Astrocyte (in vitro differentiated cells and primary cell): ENCODE data around the gene NID2. TPM values are rescaled to one million over a fixed set of nuclear protein-coding genes. Genes with fewer than 3 reads are reported as not detected.

Experiments
- DNase-seq: peaks from one replicate; pipeline ENCODE4 v3.0.0-alpha.2; 2010; ENCODE audit warnings: low read depth
- FAIRE-seq: peaks from 2 replicates; lab custom pipeline; 2011; peaks lifted over from hg19 to GRCh38; lab: Jason Lieb, UNC
- H2AFZ ChIP-seq: 2 replicates; pipeline ENCODE4 v1.6.0; 2012; ENCODE audit warnings: low read depth, low read length, inconsistent platforms
- H3K27ac ChIP-seq: 2 replicates; pipeline ENCODE4 v1.5.1; 2011; ENCODE audit warnings: low read depth, low read length, inconsistent platforms
- H3K27me3 ChIP-seq: 2 replicates; pipeline ENCODE4 v1.6.0; 2011; ENCODE audit warnings: low read length, inconsistent platforms; ENCODE audit not compliant: insufficient read depth
- H3K36me3 ChIP-seq: 2 replicates; pipeline ENCODE4 v1.5.1; 2011; ENCODE audit warnings: low read length, inconsistent platforms; ENCODE audit not compliant: insufficient read depth
- H3K4me1 ChIP-seq: 2 replicates; pipeline ENCODE4 v1.5.1; 2011; ENCODE audit warnings: low read length, inconsistent platforms; ENCODE audit not compliant: insufficient read depth
- H3K4me2 ChIP-seq: 2 replicates; pipeline ENCODE4 v1.6.0; 2012; ENCODE audit warnings: low read length, inconsistent platforms
- H3K4me3 ChIP-seq: 2 replicates; pipeline ENCODE4 v1.5.1; 2011; ENCODE audit warnings: low read depth, mild to moderate bottlenecking, low read length, inconsistent platforms; ENCODE audit not compliant: insufficient read depth
- H3K79me2 ChIP-seq: 2 replicates; pipeline ENCODE4 v1.6.0; 2012; ENCODE audit warnings: mild to moderate bottlenecking, low read length, inconsistent platforms; ENCODE audit not compliant: insufficient read depth
- H3K9ac ChIP-seq: 2 replicates; pipeline ENCODE4 v1.6.0; 2012; ENCODE audit warnings: mild to moderate bottlenecking, low read length, inconsistent platforms
- H3K9me3 ChIP-seq: 2 replicates; pipeline ENCODE4 v1.5.1; 2012; ENCODE audit warnings: low read depth, mild to moderate bottlenecking, low read length, inconsistent platforms; ENCODE audit not compliant: insufficient read depth
- H4K20me1 ChIP-seq: 2 replicates; pipeline ENCODE4 v1.6.0; 2012; ENCODE audit warnings: low read length, inconsistent platforms; ENCODE audit not compliant: insufficient read depth
- H3K27ac Mint-ChIP-seq: one replicate; pipeline ENCODE4 v1.8.0; 2021; ENCODE audit warnings: mild to moderate bottlenecking, mixed read lengths; ENCODE audit not compliant: unreplicated experiment
- H3K27me3 Mint-ChIP-seq: one replicate; pipeline ENCODE4 v1.8.0; 2021; ENCODE audit warnings: low read depth, mixed read lengths; ENCODE audit not compliant: unreplicated experiment
- H3K36me3 Mint-ChIP-seq: one replicate; pipeline ENCODE4 v1.8.0; 2021; ENCODE audit warnings: low read depth, mixed read lengths; ENCODE audit not compliant: unreplicated experiment
- H3K4me1 Mint-ChIP-seq: one replicate; pipeline ENCODE4 v1.8.0; 2021; ENCODE audit warnings: low read depth, mixed read lengths; ENCODE audit not compliant: unreplicated experiment
- H3K4me3 Mint-ChIP-seq: one replicate; pipeline ENCODE4 v1.8.0; 2021; ENCODE audit warnings: mild to moderate bottlenecking, moderate library complexity, mixed read lengths; ENCODE audit not compliant: unreplicated experiment
- H3K9me3 Mint-ChIP-seq: one replicate; pipeline ENCODE4 v1.8.0; 2021; ENCODE audit warnings: mild to moderate bottlenecking, mixed read lengths; ENCODE audit not compliant: unreplicated experiment
- EZH2 ChIP-seq: IDR thresholded peaks from 2 replicates; pipeline ENCODE4 v1.6.1; 2012; ENCODE audit warnings: mild to moderate bottlenecking, low read length, inconsistent platforms; ENCODE audit not compliant: insufficient read depth
- total RNA-seq: library from RNA; stranded (reverse); gene quantifications from 2 replicates; pipeline ENCODE4 v1.2.1, GENCODE V29; 2021
- TF ChIP-seq, protein P1 (sequence below): IDR thresholded peaks from 2 replicates; pipeline ENCODE4 v1.5.1; 2011; ENCODE audit warnings: low read depth, mild to moderate bottlenecking, inconsistent platforms, low read length, moderate library complexity; ENCODE audit not compliant: insufficient read depth

Gene NID2
- total RNA-seq, 1 donor from 2014 or later: 22.3 TPM

DNA sequence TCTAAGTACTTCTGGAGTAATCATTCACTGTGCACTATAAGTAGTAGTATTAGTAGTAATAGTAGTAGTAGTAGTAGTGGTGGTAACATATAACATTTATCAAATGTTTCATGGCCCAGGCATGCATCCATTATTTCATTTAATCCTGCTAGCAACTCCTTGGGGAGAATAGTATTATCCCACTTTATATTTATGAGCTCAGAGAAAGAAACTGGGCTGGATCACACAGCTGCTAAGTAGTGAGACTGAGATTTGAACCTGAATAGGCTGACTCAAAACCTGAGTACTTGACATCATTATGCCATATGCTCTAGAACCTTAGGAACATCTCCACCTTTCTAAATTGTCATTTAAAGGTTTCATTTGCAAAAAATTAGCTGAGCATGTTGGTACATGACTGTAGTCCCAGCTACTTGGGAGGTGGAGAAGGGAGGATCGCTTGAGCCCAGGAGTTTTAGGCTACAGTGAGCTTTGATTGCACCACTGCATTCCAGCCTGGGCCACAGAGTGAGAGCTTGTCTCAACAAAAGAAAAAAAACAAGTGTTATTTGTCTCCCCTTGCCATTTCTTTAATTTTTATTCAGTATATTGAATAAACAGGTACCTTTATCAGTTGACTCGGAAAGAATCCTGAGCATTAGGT lies 11.4 kb upstream of the NID2 start:
- peak overlapping the region; percentile 91 for H3K27ac ChIP-seq
- H3K9me3 ChIP-seq: peaks cover 8% of the 10 kb centered on the region
- FAIRE-seq: no peak
- no peak overlapping the region for H2AFZ ChIP-seq
- peaks cover 62% of the 10 kb centered on the region for H3K4me1 ChIP-seq
- H3K27ac Mint-ChIP-seq: peak overlapping the region; percentile 67
- H3K4me2 ChIP-seq: peak overlapping the region; percentile 49
- H3K36me3 ChIP-seq: no peaks in the 10 kb centered on the region
- H3K9me3 Mint-ChIP-seq: peaks cover 8% of the 10 kb centered on the region
- H3K4me3 Mint-ChIP-seq: no peak overlapping the region
- H3K27me3 ChIP-seq: no peaks in the 10 kb centered on the region
- H3K4me1 Mint-ChIP-seq: peaks cover 33% of the 10 kb centered on the region
- peak overlapping the region; percentile 66 for H3K9ac ChIP-seq
- TF ChIP-seq EZH2: no peak
- TF ChIP-seq, protein P1, sequence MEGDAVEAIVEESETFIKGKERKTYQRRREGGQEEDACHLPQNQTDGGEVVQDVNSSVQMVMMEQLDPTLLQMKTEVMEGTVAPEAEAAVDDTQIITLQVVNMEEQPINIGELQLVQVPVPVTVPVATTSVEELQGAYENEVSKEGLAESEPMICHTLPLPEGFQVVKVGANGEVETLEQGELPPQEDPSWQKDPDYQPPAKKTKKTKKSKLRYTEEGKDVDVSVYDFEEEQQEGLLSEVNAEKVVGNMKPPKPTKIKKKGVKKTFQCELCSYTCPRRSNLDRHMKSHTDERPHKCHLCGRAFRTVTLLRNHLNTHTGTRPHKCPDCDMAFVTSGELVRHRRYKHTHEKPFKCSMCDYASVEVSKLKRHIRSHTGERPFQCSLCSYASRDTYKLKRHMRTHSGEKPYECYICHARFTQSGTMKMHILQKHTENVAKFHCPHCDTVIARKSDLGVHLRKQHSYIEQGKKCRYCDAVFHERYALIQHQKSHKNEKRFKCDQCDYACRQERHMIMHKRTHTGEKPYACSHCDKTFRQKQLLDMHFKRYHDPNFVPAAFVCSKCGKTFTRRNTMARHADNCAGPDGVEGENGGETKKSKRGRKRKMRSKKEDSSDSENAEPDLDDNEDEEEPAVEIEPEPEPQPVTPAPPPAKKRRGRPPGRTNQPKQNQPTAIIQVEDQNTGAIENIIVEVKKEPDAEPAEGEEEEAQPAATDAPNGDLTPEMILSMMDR: no peak
- H3K79me2 ChIP-seq: no peaks in the 10 kb centered on the region
- peaks cover 2% of the 10 kb centered on the region for H3K36me3 Mint-ChIP-seq
- H4K20me1 ChIP-seq: no peaks in the 10 kb centered on the region
- no peaks in the 10 kb centered on the region for H3K27me3 Mint-ChIP-seq
- no peak overlapping the region for H3K4me3 ChIP-seq
- peak; percentile 78 for DNase-seq

DNA sequence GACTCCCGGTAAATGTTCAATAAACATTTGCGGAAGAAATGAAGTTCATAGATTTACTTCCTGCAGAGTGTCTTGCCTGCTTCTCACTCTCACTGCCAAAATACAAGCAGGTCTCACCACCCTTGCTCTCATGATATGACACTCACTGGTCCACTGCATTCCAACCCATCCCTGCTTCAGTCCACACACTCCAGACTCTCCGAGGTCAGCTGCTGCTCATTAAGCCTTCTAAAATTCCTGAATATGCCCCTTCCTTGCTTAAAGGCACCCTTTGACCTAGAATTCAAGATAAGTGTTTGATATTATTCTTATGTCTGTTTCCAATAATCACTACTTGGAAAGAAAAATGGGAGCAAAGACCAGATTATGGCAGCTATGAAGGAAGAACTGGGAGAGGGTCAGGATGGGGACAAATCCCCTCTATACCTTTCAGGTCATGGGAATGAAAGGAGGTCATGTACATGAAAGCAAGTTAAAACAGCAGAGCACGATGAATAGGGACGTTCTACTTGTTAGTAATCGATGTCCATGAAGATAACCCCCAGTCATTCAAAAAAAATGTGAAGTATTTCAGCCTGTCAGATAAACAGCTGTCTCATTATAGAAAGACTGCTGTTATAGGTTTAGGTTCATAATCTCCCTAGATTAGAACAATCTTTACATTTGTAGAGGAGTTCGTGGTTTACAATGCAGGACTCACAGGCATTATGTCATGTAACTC lies 10.5 kb upstream of the NID2 start:
- TF ChIP-seq, protein P1: no peak
- no peak for TF ChIP-seq EZH2
- peaks cover 1% of the 10 kb centered on the region for H3K27me3 Mint-ChIP-seq
- H4K20me1 ChIP-seq: no peaks in the 10 kb centered on the region
- peak overlapping the region; percentile 67 for H3K27ac Mint-ChIP-seq
- peaks cover 33% of the 10 kb centered on the region for H3K4me1 Mint-ChIP-seq
- peaks cover 3% of the 10 kb centered on the region for H3K9me3 ChIP-seq
- H3K27me3 ChIP-seq: no peaks in the 10 kb centered on the region
- H3K4me1 ChIP-seq: peaks cover 62% of the 10 kb centered on the region
- peaks cover 2% of the 10 kb centered on the region for H3K9me3 Mint-ChIP-seq
- DNase-seq (peak; percentile 60), FAIRE-seq (peak; percentile 73)
- H2AFZ ChIP-seq: no peak overlapping the region
- H3K4me3 ChIP-seq: no peak overlapping the region
- H3K36me3 ChIP-seq: no peaks in the 10 kb centered on the region
- no peaks in the 10 kb centered on the region for H3K79me2 ChIP-seq
- H3K27ac ChIP-seq: peak overlapping the region; percentile 91
- H3K36me3 Mint-ChIP-seq: peaks cover 2% of the 10 kb centered on the region
- peak overlapping the region; percentile 0 for H3K4me3 Mint-ChIP-seq
- H3K9ac ChIP-seq: peak overlapping the region; percentile 66
- H3K4me2 ChIP-seq: peak overlapping the region; percentile 49
